Erythroblast (primary cell): ENCODE data around the gene FAM13A.

Experiments
- GATA1 ChIP-seq: IDR thresholded peaks from 2 replicates; pipeline ENCODE4 v1.6.1; 2011; ENCODE audit warnings: low read depth, mild to moderate bottlenecking, control low read depth, low read length, moderate library complexity
- POLR2A ChIP-seq: IDR thresholded peaks from 2 replicates; pipeline ENCODE4 v1.6.1; 2011; ENCODE audit warnings: mild to moderate bottlenecking, low read length

DNA sequence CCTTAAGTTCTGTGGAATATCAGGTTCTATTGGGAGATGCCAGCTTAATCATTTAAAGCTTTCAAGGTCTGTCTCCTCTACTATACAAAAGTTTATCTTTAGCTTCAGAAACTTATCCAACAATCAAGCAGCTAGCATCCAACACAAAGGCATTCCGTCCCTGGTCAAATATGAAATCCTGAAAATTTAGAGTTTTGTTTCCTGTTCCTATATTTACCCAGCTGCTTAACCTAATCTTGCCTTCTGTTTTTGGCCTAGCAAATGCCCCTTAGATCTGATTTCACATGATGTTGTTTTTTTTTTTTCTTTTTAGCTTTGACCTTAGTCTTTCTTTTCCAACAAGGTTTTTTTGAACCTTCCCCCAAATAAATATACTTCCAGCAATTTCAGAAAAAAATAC is 33.8 kb downstream of the FAM13A start:
- TF ChIP-seq POLR2A (no peak), GATA1 (no peak)
